Measurements from ENCODE around the gene SGCA. TPM values are rescaled to one million over a fixed set of nuclear protein-coding genes. Genes with fewer than 3 reads are reported as not detected.

Gene SGCA
- total and polyA plus RNA-seq, 2 of the 13 experiments (the other 11 are each of a cell fraction or from before 2014, with no cell fraction given) = not detected

DNA sequence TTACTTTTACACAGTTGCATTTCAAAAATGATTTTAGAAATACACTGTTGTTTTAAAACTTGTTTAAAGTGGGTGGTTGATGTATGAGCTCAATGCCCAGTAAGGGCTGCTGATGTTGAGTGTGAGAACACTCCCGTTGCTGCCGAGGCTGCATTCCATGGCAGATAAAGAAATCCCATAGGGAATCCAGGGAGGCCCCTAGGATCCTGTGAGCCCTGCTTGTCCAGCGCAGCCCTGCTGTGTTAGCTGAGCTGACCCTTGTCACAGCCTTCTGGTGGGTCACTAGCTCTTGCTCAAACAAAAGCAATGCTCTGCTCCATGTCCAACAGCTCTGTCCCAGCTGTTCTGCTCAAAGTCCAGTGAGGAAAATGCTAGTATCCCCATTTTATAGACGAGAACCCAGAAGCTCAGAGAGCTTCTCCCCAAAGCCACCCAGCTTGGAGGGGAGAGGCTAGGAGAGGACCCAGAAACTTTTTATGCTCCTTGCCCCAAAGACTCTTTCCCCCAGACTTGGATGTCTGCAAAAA lies 54.2 kb downstream of the SGCA start (continued):
- TF ChIP-seq SP1 (IDR thresholded peaks at IDR 0.05) (no peak), SP1 (CRISPR knock-in tag; IDR thresholded peaks at IDR 0.05) (no peak), ZNF605 (CRISPR knock-in tag; IDR thresholded peaks at IDR 0.05) (peak; percentile 76; the same call in 1 of the 2 replicates), IKZF1 (IDR thresholded peaks at IDR 0.05) (no peak), ONECUT2 (CRISPR knock-in tag; IDR thresholded peaks at IDR 0.05) (no peak), ZNF772 (CRISPR knock-in tag; IDR thresholded peaks at IDR 0.05) (no peak), ZNF329 (CRISPR knock-in tag; IDR thresholded peaks at IDR 0.05; ENCODE audit: low read depth) (no peak), MIER3 (CRISPR knock-in tag; IDR thresholded peaks at IDR 0.05; ENCODE audit: borderline replicate concordance) (no peak), EP300 (IDR thresholded peaks at IDR 0.05; ENCODE audit: low read depth in 2 of 2, low read length in 2 of 2) (peak; percentile 26 to 34; a peak in 1 of 4 replicates), EP300 (CRISPR knock-in tag; IDR thresholded peaks at IDR 0.05; ENCODE audit: borderline replicate concordance) (no peak), ZSCAN9 (CRISPR knock-in tag; IDR thresholded peaks at IDR 0.05; ENCODE audit: borderline replicate concordance) (no peak), KLF16 (CRISPR knock-in tag; IDR thresholded peaks at IDR 0.05) (no peak), HNF4G (IDR thresholded peaks at IDR 0.05; ENCODE audit: borderline replicate concordance, low read depth, low read length) (peak; percentile 93), HNF4G (CRISPR knock-in tag; IDR thresholded peaks at IDR 0.05; ENCODE audit: borderline replicate concordance, low read depth) (peak; percentile 37; the same call in 1 of the 2 replicates), JUN (CRISPR knock-in tag; IDR thresholded peaks at IDR 0.05) (no peak), ISX (CRISPR knock-in tag; conservative IDR thresholded peaks at IDR 0.05) (no peak), FOXK1 (CRISPR knock-in tag; IDR thresholded peaks at IDR 0.05; ENCODE audit: borderline replicate concordance, low read depth) (no peak), ATAD3A (CRISPR knock-in tag; IDR thresholded peaks at IDR 0.05) (no peak), TAF15 (IDR thresholded peaks at IDR 0.05; ENCODE audit: low read depth, low read length, poor library complexity, severe bottlenecking) (no peak), CAMTA2 (CRISPR knock-in tag; IDR thresholded peaks at IDR 0.05; ENCODE audit: borderline replicate concordance) (no peak), ISL2 (CRISPR knock-in tag; IDR thresholded peaks at IDR 0.05) (no peak)
- TF ChIP-seq, protein P1, sequence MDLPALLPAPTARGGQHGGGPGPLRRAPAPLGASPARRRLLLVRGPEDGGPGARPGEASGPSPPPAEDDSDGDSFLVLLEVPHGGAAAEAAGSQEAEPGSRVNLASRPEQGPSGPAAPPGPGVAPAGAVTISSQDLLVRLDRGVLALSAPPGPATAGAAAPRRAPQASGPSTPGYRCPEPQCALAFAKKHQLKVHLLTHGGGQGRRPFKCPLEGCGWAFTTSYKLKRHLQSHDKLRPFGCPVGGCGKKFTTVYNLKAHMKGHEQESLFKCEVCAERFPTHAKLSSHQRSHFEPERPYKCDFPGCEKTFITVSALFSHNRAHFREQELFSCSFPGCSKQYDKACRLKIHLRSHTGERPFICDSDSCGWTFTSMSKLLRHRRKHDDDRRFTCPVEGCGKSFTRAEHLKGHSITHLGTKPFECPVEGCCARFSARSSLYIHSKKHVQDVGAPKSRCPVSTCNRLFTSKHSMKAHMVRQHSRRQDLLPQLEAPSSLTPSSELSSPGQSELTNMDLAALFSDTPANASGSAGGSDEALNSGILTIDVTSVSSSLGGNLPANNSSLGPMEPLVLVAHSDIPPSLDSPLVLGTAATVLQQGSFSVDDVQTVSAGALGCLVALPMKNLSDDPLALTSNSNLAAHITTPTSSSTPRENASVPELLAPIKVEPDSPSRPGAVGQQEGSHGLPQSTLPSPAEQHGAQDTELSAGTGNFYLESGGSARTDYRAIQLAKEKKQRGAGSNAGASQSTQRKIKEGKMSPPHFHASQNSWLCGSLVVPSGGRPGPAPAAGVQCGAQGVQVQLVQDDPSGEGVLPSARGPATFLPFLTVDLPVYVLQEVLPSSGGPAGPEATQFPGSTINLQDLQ (CRISPR knock-in tag; IDR thresholded peaks at IDR 0.05) = no peak
- TF ChIP-seq, protein P2, sequence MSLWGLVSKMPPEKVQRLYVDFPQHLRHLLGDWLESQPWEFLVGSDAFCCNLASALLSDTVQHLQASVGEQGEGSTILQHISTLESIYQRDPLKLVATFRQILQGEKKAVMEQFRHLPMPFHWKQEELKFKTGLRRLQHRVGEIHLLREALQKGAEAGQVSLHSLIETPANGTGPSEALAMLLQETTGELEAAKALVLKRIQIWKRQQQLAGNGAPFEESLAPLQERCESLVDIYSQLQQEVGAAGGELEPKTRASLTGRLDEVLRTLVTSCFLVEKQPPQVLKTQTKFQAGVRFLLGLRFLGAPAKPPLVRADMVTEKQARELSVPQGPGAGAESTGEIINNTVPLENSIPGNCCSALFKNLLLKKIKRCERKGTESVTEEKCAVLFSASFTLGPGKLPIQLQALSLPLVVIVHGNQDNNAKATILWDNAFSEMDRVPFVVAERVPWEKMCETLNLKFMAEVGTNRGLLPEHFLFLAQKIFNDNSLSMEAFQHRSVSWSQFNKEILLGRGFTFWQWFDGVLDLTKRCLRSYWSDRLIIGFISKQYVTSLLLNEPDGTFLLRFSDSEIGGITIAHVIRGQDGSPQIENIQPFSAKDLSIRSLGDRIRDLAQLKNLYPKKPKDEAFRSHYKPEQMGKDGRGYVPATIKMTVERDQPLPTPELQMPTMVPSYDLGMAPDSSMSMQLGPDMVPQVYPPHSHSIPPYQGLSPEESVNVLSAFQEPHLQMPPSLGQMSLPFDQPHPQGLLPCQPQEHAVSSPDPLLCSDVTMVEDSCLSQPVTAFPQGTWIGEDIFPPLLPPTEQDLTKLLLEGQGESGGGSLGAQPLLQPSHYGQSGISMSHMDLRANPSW (CRISPR knock-in tag; IDR thresholded peaks at IDR 0.05; ENCODE audit: borderline replicate concordance) = no peak
- TF ChIP-seq, protein P3, sequence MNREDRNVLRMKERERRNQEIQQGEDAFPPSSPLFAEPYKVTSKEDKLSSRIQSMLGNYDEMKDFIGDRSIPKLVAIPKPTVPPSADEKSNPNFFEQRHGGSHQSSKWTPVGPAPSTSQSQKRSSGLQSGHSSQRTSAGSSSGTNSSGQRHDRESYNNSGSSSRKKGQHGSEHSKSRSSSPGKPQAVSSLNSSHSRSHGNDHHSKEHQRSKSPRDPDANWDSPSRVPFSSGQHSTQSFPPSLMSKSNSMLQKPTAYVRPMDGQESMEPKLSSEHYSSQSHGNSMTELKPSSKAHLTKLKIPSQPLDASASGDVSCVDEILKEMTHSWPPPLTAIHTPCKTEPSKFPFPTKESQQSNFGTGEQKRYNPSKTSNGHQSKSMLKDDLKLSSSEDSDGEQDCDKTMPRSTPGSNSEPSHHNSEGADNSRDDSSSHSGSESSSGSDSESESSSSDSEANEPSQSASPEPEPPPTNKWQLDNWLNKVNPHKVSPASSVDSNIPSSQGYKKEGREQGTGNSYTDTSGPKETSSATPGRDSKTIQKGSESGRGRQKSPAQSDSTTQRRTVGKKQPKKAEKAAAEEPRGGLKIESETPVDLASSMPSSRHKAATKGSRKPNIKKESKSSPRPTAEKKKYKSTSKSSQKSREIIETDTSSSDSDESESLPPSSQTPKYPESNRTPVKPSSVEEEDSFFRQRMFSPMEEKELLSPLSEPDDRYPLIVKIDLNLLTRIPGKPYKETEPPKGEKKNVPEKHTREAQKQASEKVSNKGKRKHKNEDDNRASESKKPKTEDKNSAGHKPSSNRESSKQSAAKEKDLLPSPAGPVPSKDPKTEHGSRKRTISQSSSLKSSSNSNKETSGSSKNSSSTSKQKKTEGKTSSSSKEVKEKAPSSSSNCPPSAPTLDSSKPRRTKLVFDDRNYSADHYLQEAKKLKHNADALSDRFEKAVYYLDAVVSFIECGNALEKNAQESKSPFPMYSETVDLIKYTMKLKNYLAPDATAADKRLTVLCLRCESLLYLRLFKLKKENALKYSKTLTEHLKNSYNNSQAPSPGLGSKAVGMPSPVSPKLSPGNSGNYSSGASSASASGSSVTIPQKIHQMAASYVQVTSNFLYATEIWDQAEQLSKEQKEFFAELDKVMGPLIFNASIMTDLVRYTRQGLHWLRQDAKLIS (CRISPR knock-in tag; IDR thresholded peaks at IDR 0.05) = no peak
